DND-41 (cell line): ENCODE results near the gene ATP6V0A1.

Source experiments
- CTCF ChIP-seq: IDR thresholded peaks from 2 replicates; pipeline ENCODE4 v1.5.1; 2012; ENCODE audit warnings: borderline replicate concordance, low read length, moderate library complexity, mild to moderate bottlenecking; ENCODE audit not compliant: poor library complexity, severe bottlenecking; ENCODE audit errors: extremely low read depth
- EZH2 ChIP-seq: IDR thresholded peaks from 3 replicates; pipeline ENCODE4 v1.6.1; 2012; ENCODE audit warnings: borderline replicate concordance, low read depth, mild to moderate bottlenecking, moderate library complexity, low read length, inconsistent platforms; ENCODE audit not compliant: severe bottlenecking

- no peak for TF ChIP-seq CTCF
- no peak for TF ChIP-seq EZH2
These were observed 35.5 kb upstream of the ATP6V0A1 start, which contains the start of gene CAVIN1 for GRCh38 chr17:42422958-42423712.
